ENCODE measurements around the gene ZNF280C.

ZNF280C gene

DNA sequence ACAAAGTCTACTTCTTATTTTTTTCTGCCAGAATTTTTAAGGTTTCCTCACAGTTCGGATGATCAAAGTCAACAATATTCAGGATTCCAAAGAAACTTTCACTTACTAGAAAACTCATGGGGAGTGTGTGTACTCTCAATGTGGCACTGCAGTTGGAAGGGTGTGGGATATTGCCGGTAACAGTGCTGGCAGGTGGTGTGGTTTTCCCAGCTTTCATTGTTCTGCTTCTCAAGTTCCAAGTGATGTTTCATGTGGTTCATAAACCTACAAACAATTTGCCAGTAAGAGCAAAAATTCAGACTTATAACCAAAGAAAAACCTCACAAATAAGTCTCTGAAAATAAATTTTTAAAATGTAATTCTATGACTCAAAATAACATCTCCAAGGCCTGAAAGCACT lies 39.8 kb downstream of the ZNF280C start:
- no peak for DNase-seq (ENCODE audit: insufficient read length, low spot score)
- no peak for TF ChIP-seq POLR2A (IDR thresholded peaks at IDR 0.05; ENCODE audit: low read depth, low read length)
- FAIRE-seq, result no peak

DNA sequence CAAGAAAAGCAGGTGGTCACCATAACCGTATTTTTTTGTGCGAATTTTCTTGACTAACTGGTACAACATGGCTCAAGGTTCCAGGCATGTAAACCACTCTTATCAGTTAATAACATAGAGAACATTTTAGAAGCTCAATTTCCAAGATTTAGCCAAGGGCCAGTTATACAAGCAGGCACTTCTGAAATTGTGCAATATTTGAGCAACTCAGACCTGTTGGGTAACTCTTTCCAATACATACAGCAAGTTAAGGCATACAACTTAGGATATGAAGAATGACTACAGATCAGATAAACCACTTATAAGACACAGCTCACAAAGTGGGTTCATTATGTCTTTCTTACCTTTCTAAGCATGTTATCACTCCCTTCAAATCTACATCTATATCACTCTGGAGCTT lies 43.9 kb downstream of the ZNF280C start:
- DNase-seq (ENCODE audit: insufficient read length, low spot score) (no peak), FAIRE-seq (no peak)
- TF ChIP-seq POLR2A (IDR thresholded peaks at IDR 0.05; ENCODE audit: low read depth, low read length), result no peak

DNA sequence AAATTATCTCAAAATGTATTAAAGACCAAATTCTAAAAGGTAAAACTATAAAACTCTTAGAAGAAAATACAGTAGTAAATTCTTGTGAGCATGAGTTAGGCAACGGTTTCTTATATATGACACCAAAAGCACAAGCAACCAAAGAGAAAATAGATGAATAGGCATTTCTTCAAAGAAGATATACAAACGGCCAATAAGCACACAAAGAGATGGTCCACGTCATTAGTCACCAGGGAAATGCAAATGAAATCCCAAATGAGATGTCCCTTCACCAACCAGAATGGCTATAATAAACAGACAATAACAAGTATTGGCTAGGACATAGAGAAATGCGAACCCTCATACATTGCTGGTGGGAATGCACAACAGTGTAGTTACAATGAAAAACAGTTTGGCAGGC lies 52.4 kb downstream of the ZNF280C start:
- TF ChIP-seq POLR2A (IDR thresholded peaks at IDR 0.05; ENCODE audit: low read depth, low read length), result no peak
- DNase-seq (ENCODE audit: insufficient read length, low spot score) (no peak), FAIRE-seq (peak; percentile 50)

DNA sequence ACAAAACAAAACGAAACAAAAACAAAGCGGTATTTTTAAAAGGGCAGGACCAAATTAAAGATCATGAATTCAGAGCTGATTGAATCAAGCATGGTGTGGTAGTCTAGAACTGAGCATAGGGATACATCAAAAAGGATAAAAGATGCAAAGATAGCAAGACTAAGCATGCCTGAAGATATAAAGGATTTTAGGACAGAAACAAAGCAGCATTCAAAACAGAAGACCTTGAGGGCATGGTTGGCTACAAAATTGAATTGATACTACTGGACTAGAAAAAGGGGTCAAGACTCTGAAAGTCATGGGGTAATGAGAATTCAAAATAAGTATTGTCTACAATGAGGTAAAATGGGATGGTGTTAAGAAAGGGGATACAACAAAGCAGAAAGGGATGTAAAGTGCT lies 55.3 kb downstream of the ZNF280C start:
- TF ChIP-seq POLR2A (IDR thresholded peaks at IDR 0.05; ENCODE audit: low read depth, low read length), result no peak
- FAIRE-seq (no peak), DNase-seq (ENCODE audit: insufficient read length, low spot score) (no peak)

DNA sequence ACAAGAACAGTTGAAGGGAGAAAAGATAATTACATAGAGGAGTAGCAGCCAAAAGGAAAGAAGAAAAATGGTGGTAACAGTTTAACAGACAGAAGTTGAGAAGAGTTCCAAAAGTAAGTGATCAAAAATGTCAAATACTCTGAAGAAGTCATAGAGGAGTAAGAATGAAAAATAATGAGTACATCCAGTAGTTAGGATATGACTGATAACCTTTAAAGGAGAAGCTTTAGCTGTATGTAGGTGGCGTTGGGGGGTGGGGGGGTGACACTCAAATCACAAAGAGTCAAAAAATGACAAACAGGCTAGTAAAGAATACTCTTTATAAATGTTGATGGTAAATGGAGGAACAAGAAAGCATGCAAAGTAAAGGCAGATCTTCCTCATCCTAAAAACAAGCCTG lies 56.3 kb downstream of the ZNF280C start:
- DNase-seq (ENCODE audit: insufficient read length, low spot score) (no peak), FAIRE-seq (no peak)
- TF ChIP-seq POLR2A (IDR thresholded peaks at IDR 0.05; ENCODE audit: low read depth, low read length), result no peak

DNA sequence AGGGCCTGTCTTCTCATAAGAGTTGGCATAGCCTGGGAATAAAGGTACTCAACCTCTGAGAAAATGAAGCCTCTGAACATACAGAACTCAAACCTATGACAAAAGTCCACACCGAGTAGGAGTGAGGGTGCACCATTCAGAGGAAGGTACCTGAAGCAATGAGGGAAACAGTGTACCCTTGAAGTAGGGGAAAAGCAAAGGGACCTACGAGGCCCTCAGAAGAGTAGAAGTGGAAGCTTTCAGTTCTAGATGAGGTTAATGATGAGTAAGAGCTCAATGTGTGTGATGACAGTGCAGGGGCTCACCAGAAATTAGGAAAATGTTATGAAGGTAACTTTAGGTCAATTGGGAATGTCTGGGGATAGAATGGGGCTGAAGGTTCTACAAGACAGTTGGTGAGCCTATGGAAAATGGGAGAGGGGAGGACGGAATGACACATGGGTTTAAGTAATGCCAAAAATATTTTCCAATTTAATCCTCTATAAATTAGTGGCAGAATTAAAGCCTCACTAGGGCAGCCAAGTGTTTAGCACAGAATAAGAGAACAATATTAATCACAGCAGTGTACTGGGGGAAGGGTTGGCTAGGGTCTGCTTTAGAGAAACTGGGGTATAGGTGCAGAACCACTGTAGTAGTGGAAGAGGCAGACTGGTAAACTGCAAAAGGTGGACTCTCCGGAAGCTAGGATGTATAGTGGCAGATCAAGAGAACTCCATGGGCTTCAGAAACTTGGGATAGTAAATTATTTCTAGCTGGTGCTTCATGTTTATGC lies 57.1 kb downstream of the ZNF280C start:
- TF ChIP-seq POLR2A (IDR thresholded peaks at IDR 0.05; ENCODE audit: low read depth, low read length), result no peak
- DNase-seq (ENCODE audit: insufficient read length, low spot score) (no peak), FAIRE-seq (no peak)

DNA sequence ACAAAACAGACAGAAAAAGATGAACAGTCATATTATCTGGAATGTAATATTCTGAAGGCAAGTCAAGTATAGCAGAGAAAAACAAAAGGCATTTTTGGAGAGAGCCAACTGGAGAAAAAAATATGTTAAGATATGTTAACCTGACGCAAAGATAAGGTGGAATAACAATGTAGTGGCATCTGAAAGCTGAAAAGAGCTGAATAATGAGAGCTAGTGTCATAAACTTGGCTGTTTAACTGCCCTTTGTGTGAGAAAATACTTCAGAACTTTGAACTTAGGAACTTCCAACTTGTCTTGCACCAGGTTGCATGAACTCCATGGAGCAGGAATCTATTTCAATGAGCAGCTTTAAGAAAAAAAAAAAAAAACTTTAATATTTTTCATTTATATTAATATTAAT lies 64.1 kb downstream of the ZNF280C start:
- DNase-seq (ENCODE audit: insufficient read length, low spot score), result no peak
- no peak for FAIRE-seq
- no peak for TF ChIP-seq POLR2A (IDR thresholded peaks at IDR 0.05; ENCODE audit: low read depth, low read length)

DNA sequence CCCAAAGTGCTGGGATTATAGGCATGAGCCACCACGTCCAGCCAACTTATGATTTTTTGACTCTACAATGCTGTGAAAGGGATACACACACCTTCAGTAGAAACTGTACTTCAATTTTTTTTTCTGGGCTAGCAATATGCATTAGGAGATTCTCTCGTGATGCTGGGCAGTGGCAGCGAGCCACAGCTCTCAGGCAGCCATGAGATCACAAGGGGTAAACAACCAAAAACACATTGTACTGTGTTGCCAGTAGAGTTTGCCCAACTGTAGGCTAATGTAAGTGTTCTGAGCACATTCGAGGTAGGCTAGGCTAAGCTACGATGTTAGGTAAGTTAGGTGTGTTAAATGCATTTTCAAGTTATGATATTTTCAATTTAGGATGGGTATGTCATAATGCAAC lies 71.2 kb downstream of the ZNF280C start:
- DNase-seq (ENCODE audit: insufficient read length, low spot score) (no peak), FAIRE-seq (no peak)
- TF ChIP-seq POLR2A (IDR thresholded peaks at IDR 0.05; ENCODE audit: low read depth, low read length), result no peak

DNA sequence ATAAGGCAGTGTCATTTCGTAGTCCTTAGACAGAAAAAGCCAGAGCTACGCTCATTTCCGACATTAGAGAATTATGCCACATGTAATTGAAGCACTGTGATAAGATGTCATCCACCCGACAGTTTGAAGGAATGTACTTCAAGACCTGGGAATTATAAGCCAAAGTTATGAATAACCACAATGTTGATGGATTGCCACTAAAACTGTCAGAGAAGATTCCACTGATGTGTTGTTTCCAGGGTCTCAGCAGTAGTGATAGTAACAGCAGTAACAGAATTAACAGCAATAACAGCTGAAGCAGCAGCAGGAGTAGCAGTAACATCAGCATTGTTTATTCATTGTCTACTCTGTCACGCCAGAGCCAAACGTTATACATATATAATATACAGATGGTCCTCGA lies 72.2 kb downstream of the ZNF280C start:
- TF ChIP-seq POLR2A (IDR thresholded peaks at IDR 0.05; ENCODE audit: low read depth, low read length), result no peak
- DNase-seq (ENCODE audit: insufficient read length, low spot score), result no peak
- no peak for FAIRE-seq

DNA sequence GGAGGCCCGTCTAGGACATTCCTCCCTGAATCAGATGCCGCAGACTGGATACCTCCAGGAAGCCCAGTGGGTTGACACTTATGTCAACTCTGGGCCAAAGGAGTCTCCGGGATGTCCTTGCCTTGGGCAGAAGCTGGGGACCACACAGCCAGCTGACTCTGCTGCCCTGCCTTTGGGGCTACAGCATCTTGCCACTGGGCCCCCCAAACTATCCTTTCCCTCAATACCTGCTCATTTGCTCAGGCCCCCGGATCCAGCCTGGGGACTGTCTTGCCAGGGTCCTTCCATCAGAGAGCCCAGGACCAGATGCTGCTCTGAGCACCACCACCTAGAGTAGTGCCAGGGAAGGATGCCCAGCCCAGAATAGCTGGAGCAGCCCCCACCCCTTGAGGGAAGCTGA lies 77.9 kb downstream of the ZNF280C start:
- TF ChIP-seq POLR2A (IDR thresholded peaks at IDR 0.05; ENCODE audit: low read depth, low read length), result no peak
- no peak for DNase-seq (ENCODE audit: insufficient read length, low spot score)
- no peak for FAIRE-seq

DNA sequence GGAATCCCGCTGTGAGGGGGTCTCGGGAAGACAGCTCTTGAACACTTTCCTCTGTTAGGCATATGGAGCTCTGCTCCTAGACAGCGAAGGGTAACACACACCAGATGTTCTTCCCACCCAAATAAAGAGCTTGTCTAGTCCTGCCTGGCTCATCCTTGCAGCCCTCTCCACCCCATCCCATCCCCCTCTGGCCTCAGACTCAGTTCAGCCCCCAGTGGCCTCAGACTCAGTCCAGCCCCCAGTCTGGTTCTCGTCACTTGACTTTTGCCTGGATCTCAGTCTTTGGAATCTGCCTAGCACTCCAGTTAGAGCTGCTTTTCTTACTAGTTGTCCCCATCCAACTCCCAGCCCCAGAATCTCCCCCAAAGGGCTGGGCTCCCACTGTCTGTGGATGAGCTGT lies 82.0 kb downstream of the ZNF280C start:
- TF ChIP-seq POLR2A (IDR thresholded peaks at IDR 0.05; ENCODE audit: low read depth, low read length), result no peak
- no peak for FAIRE-seq
- DNase-seq (ENCODE audit: insufficient read length, low spot score), result no peak

DNA sequence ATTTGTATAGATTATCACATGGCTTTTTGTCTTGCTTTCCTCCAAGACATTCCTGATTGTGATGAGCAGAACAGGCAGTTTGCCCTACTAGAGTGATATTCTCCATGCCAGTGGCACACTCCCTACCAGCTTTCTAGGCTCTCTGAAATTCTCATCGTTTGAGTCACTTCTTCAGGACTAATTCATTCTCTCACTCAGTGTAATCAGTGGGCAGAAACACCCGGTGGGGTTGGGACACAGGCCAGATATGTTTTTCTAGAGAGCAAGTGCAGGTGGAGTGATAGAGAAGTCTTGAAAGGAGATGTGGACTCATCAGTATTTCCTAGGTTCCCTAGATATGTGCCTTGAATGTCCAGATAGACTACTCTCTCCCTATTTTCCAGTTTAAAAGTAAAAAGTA lies 83.8 kb downstream of the ZNF280C start:
- DNase-seq (ENCODE audit: insufficient read length, low spot score) (peak; percentile 35), FAIRE-seq (no peak)
- TF ChIP-seq POLR2A (IDR thresholded peaks at IDR 0.05; ENCODE audit: low read depth, low read length), result no peak

DNA sequence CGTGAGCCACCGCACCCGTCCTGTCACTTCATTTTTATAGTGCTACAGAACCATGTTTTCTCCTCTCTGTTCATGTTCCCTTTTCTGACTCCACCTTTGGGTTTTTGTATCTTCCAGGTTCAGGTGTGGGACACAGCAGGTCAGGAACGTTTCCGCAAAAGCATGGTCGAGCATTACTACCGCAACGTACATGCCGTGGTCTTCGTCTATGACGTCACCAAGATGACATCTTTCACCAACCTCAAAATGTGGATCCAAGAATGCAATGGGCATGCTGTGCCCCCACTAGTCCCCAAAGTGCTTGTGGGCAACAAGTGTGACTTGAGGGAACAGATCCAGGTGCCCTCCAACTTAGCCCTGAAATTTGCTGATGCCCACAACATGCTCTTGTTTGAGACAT lies 84.5 kb downstream of the ZNF280C start:
- FAIRE-seq (no peak), DNase-seq (ENCODE audit: insufficient read length, low spot score) (no peak)
- no peak for TF ChIP-seq POLR2A (IDR thresholded peaks at IDR 0.05; ENCODE audit: low read depth, low read length)

DNA sequence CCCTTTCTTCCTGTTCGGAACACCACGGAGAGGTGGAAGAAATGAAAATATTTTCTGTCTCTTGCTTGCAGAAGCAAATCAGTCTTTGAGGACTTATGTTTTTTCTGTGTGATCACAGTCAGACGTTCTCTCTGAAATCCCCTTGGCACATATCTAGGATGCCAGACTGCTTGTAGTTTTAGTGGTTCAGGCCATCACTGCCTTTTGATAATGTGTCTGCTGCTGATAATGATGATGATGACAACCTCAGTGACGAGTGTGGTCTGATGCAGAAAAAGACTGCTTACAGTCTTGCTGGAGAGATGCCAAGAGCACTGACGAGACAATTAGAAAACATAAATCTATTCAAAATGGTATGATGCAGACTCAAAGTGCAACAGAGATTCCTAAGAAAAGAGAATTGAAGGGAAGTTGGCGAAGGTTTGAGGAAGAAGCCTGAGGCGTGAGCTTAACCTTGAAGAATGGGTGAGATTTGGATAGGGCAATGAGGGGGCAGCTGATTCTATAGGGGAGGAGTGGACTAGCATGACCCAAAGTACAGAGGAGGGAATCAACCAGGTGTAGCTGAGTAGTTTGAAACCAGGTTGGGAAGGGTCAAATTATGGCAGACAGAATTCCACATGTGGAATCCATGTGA lies 89.0 kb downstream of the ZNF280C start:
- TF ChIP-seq POLR2A (IDR thresholded peaks at IDR 0.05; ENCODE audit: low read depth, low read length), result no peak
- FAIRE-seq (no peak), DNase-seq (ENCODE audit: insufficient read length, low spot score) (no peak)

DNA sequence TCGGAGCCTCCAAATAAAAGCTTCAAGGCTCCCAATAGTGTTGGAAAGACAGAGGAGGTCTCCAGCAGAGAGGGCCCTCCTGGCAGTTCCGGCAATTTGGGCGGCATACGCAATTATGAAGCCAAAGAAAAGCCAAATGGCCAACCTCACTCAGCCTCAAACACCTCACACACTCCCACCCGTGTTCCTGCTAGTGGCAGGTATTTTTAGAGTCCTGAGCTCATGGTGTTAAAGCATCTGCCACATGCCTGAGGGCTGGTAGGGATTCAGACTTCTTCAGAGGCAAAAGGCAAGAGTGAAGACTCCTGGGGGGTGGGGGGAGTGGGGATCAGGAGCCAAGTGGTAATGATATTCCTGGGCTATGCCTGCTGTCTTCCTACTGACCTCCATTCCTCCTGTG lies 89.5 kb downstream of the ZNF280C start:
- DNase-seq (ENCODE audit: insufficient read length, low spot score) (no peak), FAIRE-seq (no peak)
- TF ChIP-seq POLR2A (IDR thresholded peaks at IDR 0.05; ENCODE audit: low read depth, low read length), result no peak

All from H54 (cell line).